ENCODE measurements around the gene RAB31. TPM values are rescaled to one million over a fixed set of nuclear protein-coding genes. Genes with fewer than 3 reads are reported as not detected.
A peak's percentile ranks its signal among the peaks of the same experiment; 100 is the strongest.
"Not testable (repeated sequence)": the region's sequence is repeated elsewhere in the genome, so short reads cannot be mapped to it uniquely, and the experiment has no call there.

RAB31 gene
- total RNA-seq, 1 experiment from 2014 or later = 12.9 TPM

- DNase-seq (ENCODE audit: low read depth, low spot score); in situ Hi-C loops (cut with HindIII; ENCODE audit: low pct_unique_long_range_greater_than_20kb, low sequenced_read_pairs): not testable (repeated sequence)
Measured at GRCh38 chr18:9891515-9891914, 183.4 kb downstream of the RAB31 start.

DNA sequence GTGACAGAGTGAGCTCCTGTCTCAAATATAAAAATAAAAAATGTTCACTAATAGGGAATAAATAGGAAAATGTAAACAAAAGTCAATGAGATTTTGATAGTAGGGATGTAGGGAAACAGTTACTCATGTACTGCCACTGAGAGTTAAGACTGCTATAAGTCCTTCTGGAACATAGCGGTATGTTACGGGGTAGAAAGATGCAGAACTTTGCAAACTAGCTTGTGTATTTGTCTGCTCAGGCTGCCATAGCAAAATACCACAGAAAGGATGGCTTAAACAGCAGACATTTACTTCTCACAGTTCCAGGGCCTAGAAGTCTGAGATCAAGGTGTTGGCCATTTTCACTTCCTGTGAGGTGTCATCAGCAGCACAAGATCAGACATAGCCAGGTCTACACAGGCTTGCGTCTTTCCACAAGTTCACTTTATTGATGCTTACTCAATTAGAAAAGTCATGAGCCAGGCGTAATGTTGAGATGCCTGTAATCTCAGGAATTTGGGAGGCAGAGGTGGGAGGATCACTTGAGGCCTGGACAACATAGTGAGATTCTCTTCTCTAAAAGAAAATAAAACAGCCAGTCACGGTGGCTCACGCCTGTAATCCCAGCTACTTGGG, 186.5 kb downstream of the RAB31 start:
- in situ Hi-C loops (cut with HindIII; ENCODE audit: low pct_unique_long_range_greater_than_20kb, low sequenced_read_pairs) = no loop called here
- no peak for DNase-seq (ENCODE audit: low read depth, low spot score)

DNA sequence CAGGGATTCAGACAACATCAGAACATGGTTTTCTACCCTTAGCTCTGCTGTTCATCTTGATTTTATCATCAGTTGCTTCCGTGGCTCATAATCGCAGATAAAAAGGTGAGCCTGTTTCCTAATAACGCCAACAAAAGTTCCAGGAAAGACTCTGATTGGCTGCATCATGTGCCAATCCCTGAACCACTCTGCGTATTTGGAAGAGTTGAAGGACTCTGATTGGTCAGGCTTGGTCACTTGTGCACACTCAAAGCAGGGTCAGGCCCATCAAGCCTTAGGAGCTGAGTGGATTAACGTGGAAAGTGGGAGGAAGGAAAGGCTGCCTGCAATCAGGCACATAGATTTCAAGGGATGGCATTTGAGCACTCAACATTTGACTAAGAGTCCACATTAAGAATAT, 189.0 kb downstream of the RAB31 start:
- in situ Hi-C loops (cut with HindIII; ENCODE audit: low pct_unique_long_range_greater_than_20kb, low sequenced_read_pairs) = no loop called here
- DNase-seq (ENCODE audit: low read depth, low spot score) = no peak

DNA sequence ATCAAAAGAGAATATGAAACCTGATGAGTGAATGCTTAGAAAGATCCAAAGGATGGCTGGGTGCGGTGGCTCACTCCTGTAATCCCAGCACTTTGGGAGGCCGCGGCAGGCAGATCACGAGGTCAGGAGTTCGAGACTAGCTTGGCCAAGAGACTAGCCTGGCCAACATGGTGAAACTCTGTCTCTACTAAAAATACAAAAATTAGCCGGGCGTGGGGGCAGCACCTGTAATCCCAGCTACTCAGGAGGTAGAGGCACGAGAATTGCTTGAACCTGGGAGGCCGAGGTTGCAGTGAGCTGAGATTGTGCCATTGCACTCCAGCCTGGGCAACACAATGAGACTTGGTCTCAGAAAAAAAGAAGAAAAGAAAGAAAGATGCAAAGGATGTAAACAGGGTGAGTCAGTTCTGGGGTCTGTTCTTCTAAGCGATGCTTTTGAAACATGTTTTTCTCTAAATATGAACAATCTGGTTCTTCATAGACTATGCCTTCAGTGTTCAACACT, 189.7 kb downstream of the RAB31 start:
- in situ Hi-C loops (cut with HindIII; ENCODE audit: low pct_unique_long_range_greater_than_20kb, low sequenced_read_pairs); DNase-seq (ENCODE audit: low read depth, low spot score): not testable (repeated sequence)

- in situ Hi-C loops (cut with HindIII; ENCODE audit: low pct_unique_long_range_greater_than_20kb, low sequenced_read_pairs) = no loop called here
- DNase-seq (ENCODE audit: low read depth, low spot score) = peak; percentile 90
Measured at GRCh38 chr18:9898792-9899549, 190.9 kb downstream of the RAB31 start.

DNA sequence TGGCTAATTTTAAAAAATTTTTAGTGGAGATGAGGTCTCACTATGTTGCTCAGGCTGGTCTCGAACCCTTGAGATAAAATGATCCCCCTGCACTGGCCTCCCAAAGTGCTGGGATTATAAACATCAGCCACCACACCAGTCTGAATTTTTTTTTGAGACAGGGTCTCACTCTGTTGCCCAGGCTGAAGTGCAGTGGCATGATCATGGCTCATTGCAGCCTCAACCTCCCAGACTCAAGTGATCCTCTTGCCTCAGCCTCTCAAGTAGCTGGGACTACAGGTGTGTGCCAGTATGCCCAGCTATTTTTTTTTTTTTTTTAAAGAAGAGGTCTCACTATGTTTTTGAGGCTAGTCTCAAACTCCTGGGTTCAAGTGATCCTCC, 191.4 kb downstream of the RAB31 start:
- in situ Hi-C loops (cut with HindIII; ENCODE audit: low pct_unique_long_range_greater_than_20kb, low sequenced_read_pairs); DNase-seq (ENCODE audit: low read depth, low spot score): not testable (repeated sequence)

- in situ Hi-C loops (cut with HindIII; ENCODE audit: low pct_unique_long_range_greater_than_20kb, low sequenced_read_pairs) = no loop called here
Measured at GRCh38 chr18:9900699-9901098, 192.6 kb downstream of the RAB31 start.

DNA sequence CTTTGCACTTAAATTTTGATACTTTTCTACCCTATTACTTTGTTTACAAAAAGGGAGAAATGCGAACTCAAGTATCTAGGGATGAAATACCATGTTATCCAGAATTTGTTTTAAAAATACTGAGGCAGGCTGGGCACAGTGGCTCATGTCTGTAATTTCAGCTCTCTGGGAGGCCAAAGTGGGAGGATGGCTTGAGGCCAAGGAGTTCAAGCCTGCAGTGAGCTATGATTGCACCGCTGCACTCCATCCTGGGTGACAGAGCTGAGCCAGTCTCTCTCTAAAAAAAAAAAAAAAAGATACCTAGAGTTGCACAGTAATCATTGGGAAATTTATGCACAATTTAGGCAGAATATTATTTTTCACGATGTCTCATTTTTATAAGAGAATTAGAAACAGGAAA, 193.3 kb downstream of the RAB31 start:
- in situ Hi-C loops (cut with HindIII; ENCODE audit: low pct_unique_long_range_greater_than_20kb, low sequenced_read_pairs) = no loop called here
- DNase-seq (ENCODE audit: low read depth, low spot score) = no peak

More at GRCh38 chr18:9900699-9901098, 192.6 kb downstream of the RAB31 start:
- DNase-seq (ENCODE audit: low read depth, low spot score) = no peak

DNA sequence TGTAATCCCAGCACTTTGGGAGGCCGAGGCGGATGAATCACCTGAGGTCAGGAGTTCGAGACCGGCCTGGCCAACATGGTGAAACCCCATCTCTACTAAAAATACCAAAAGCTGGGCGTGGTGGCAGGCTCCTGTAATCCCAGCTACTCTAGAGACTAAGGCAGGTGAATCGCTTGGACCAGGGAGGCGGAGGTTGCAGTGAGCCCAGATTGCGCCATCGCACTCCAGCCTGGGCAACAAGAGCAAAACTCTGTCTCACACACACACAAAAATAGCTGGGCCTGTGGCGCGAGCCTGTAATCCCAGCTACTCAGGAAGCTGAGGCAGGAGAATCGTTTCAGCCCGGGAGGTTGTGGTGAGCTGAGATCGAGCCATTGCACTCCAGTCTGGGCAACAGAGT, 194.2 kb downstream of the RAB31 start:
- DNase-seq (ENCODE audit: low read depth, low spot score); in situ Hi-C loops (cut with HindIII; ENCODE audit: low pct_unique_long_range_greater_than_20kb, low sequenced_read_pairs): not testable (repeated sequence)

- in situ Hi-C loops (cut with HindIII; ENCODE audit: low pct_unique_long_range_greater_than_20kb, low sequenced_read_pairs) = no loop called here
- no peak for DNase-seq (ENCODE audit: low read depth, low spot score)
Measured at GRCh38 chr18:9902832-9903231, 194.7 kb downstream of the RAB31 start.

GRCh38 chr18:9905401-9905922, 197.4 kb downstream of the RAB31 start:
- no peak for DNase-seq (ENCODE audit: low read depth, low spot score)
- in situ Hi-C loops (cut with HindIII; ENCODE audit: low pct_unique_long_range_greater_than_20kb, low sequenced_read_pairs) = no loop called here

DNA sequence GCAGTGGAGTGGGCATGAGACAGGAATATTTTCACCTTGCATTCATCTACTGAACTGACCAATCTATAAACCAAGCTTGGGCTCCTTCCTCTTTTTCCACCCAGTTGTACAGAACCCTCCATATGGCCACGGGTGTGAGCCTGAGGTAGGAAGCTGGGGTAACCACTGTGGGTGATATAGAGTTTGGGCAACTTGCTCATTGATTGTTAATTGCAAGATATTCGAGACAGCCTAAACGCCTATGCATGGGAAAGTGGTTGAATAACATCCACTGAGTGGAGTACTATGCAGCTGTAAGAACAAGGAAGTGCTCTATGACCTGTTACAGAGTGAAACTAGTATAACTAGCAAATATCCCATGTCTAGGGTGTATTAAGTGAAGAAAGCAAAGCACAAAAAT, 198.4 kb downstream of the RAB31 start:
- no peak for DNase-seq (ENCODE audit: low read depth, low spot score)
- in situ Hi-C loops (cut with HindIII; ENCODE audit: low pct_unique_long_range_greater_than_20kb, low sequenced_read_pairs) = no loop called here

DNA sequence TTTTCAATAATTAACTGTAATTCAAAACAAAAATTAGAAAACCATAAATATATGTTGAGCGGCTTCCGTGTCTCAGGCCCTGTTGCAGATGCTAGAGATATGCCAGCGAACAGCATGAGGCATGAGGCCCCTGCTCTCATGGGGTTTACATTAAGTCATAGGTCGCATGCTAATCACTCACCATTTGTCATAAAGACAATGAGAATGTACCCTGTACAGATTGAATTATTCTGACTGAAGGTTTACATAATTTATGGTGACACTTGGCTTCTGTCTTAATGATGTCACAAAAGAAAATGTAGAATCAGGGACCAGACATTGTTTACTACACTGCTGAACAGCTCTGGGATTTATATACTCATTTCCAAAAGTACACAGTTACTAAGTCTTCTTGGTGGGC, 199.8 kb downstream of the RAB31 start:
- in situ Hi-C loops (cut with HindIII; ENCODE audit: low pct_unique_long_range_greater_than_20kb, low sequenced_read_pairs) = no loop called here
- no peak for DNase-seq (ENCODE audit: low read depth, low spot score)

DNA sequence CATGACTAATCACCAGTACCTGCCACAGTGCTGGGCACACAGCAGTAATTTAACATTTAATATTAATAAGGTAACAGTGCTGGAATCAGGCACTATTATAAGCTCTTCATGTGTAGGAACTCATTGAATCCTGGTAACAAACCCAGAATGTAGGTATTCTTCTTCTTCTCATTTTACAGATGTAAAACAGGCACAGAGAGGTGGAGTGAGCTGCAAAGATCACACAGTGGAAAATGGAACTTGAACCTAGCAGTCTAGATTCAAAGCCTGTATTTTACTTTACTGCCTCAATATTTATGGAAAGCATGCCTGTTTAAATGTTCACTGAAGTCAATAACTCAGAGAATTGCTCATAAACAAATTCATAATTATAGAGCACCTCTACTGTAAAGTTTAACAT, 202.0 kb downstream of the RAB31 start:
- no peak for DNase-seq (ENCODE audit: low read depth, low spot score)
- in situ Hi-C loops (cut with HindIII; ENCODE audit: low pct_unique_long_range_greater_than_20kb, low sequenced_read_pairs) = no loop called here

GRCh38 chr18:9910661-9911060, 202.6 kb downstream of the RAB31 start:
- in situ Hi-C loops (cut with HindIII; ENCODE audit: low pct_unique_long_range_greater_than_20kb, low sequenced_read_pairs) = no loop called here
- no peak for DNase-seq (ENCODE audit: low read depth, low spot score)

DNA sequence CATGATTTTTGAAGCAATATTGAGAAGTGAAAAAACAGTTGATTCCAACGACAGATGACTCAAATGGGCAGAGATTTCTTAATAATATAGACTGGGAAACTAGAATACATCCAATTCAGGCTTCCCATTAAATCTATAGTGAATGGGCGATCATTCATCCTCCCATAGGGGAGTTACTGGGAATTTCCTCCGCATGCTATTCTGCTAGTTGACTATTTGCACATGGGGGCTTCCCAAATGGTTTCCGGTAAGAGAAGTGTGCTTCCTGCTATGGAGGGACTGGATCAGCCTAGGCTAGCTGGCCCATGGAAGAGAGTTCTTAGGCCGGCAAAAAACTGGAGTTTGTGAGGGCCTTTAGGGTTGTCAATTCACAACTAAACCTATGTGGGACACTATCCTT, 203.1 kb downstream of the RAB31 start:
- DNase-seq (ENCODE audit: low read depth, low spot score) = no peak
- in situ Hi-C loops (cut with HindIII; ENCODE audit: low pct_unique_long_range_greater_than_20kb, low sequenced_read_pairs) = no loop called here

Data from SK-MEL-5 (cell line).